Esophagus muscularis mucosa (tissue), 4 donors: ENCODE data around the gene GOLGA8O.
"Not testable (repeated sequence)": the region's sequence is repeated elsewhere in the genome, so short reads cannot be mapped to it uniquely, and the experiment has no call there.

Source experiments
- EP300 ChIP-seq: sonication (generic); formaldehyde crosslinking; IDR thresholded peaks from one replicate; pipeline ENCODE4 v1.6.1; 2017; ENCODE audit warnings: antibody characterized with exemption
- POLR2A ChIP-seq: fragments of 450-650 bp; IDR thresholded peaks from one replicate; pipeline ENCODE4 v1.6.1; 2017; ENCODE audit warnings: antibody characterized with exemption, moderate library complexity, mild to moderate bottlenecking, low read depth
- POLR2AphosphoS5 ChIP-seq, 2 donors: sonication (generic); formaldehyde crosslinking; IDR thresholded peaks; one replicate each; pipeline ENCODE4 v1.6.1; 2017; ENCODE audit warnings: antibody characterized with exemption in 2 of 2
- TF ChIP-seq, protein P1 (sequence below), 3 experiments: fragments of 200-600 bp in 2 of 3; fragments of 450-650 bp in 1 of 3; sonication (generic) in 2 of 3; IDR thresholded peaks; one replicate each; pipeline ENCODE4 v1.5.1; 2017 to 2019; ENCODE audit warnings: antibody characterized with exemption in 3 of 3, mild to moderate bottlenecking in 2 of 3, moderate library complexity in 1 of 3

DNA sequence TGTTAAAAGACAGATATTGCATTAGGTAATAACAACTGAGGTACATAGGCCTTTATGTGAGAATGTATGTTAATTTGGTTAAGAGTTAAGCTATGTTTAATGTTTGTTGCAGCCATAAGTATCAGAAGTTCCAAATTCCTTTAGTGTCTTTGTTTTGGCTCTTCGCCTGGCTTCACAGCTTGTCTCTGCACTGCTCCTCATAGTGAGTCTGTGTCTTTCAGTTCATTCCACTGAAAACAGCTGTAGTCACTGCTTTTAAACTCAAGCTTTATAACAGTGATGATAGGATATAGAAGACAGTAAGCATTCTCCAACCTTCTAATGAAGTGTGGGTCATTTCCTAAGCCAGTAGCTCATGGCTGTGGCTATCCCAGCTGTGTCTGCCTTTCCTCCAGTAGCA, 47.5 kb upstream of the GOLGA8O start:
- not testable (repeated sequence) for TF ChIP-seq POLR2A; EP300; POLR2AphosphoS5 (IDR thresholded peaks at IDR 0.05)
- TF ChIP-seq, protein P1, sequence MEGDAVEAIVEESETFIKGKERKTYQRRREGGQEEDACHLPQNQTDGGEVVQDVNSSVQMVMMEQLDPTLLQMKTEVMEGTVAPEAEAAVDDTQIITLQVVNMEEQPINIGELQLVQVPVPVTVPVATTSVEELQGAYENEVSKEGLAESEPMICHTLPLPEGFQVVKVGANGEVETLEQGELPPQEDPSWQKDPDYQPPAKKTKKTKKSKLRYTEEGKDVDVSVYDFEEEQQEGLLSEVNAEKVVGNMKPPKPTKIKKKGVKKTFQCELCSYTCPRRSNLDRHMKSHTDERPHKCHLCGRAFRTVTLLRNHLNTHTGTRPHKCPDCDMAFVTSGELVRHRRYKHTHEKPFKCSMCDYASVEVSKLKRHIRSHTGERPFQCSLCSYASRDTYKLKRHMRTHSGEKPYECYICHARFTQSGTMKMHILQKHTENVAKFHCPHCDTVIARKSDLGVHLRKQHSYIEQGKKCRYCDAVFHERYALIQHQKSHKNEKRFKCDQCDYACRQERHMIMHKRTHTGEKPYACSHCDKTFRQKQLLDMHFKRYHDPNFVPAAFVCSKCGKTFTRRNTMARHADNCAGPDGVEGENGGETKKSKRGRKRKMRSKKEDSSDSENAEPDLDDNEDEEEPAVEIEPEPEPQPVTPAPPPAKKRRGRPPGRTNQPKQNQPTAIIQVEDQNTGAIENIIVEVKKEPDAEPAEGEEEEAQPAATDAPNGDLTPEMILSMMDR (IDR thresholded peaks at IDR 0.05), result not testable (repeated sequence)
